ENCODE measurements around the gene SIAH3.

- TF ChIP-seq POLR2AphosphoS5 (IDR thresholded peaks at IDR 0.05) (no peak), POLR2A (IDR thresholded peaks at IDR 0.05) (no peak)
Observed at GRCh38 chr13:45821811-45822210, 29.7 kb downstream of the SIAH3 start.

Measured in transverse colon (tissue), 3 donors.